Forelimb muscle (tissue), 1 donor: ENCODE results near the gene MTMR3. TPM values are rescaled to one million over a fixed set of nuclear protein-coding genes. Genes with fewer than 3 reads are reported as not detected.
"Not testable (repeated sequence)": the region's sequence is repeated elsewhere in the genome, so short reads cannot be mapped to it uniquely, and the experiment has no call there.

ENCODE experiments used
- DNase-seq: peaks from one replicate; pipeline ENCODE4 v3.0.0-alpha.2; 2013; ENCODE audit warnings: low read depth
- polyA plus RNA-seq: library from polyadenylated mRNA; unstranded; fragments of 120-200 nt; gene quantifications from one replicate; pipeline ENCODE4 v1.2.1, GENCODE V29; 2013; ENCODE audit not compliant: insufficient read length

Gene MTMR3
- polyA plus RNA-seq, 1 donor = 32.6 TPM

GRCh38 chr22:29967461-29967860 is 84.5 kb downstream of the MTMR3 start:
- no peak for DNase-seq

- no peak for DNase-seq
These were observed 88.6 kb downstream of the MTMR3 start for GRCh38 chr22:29971607-29972006.

- DNase-seq = no peak
These were observed 89.1 kb downstream of the MTMR3 start for GRCh38 chr22:29972121-29972520.

GRCh38 chr22:29973269-29973668 is 90.3 kb downstream of the MTMR3 start:
- no peak for DNase-seq

GRCh38 chr22:29973680-29974079 is 90.7 kb downstream of the MTMR3 start:
- DNase-seq = not testable (repeated sequence)

GRCh38 chr22:29975494-29975893 is 92.5 kb downstream of the MTMR3 start:
- DNase-seq = no peak

- no peak for DNase-seq
These were observed 94.1 kb downstream of the MTMR3 start for GRCh38 chr22:29977107-29977506.

GRCh38 chr22:29979777-29980321 is 96.9 kb downstream of the MTMR3 start:
- DNase-seq = no peak

GRCh38 chr22:29983296-29983917 is 100.4 kb downstream of the MTMR3 start:
- no peak for DNase-seq

GRCh38 chr22:29985912-29986311 is 102.9 kb downstream of the MTMR3 start:
- DNase-seq = no peak

GRCh38 chr22:29987137-29987536 is 104.2 kb downstream of the MTMR3 start:
- no peak for DNase-seq

- DNase-seq = no peak
These were observed 105.7 kb downstream of the MTMR3 start for GRCh38 chr22:29988719-29989118.

- DNase-seq = no peak
These were observed 106.5 kb downstream of the MTMR3 start for GRCh38 chr22:29989446-29989845.

- no peak for DNase-seq
These were observed 109.6 kb downstream of the MTMR3 start for GRCh38 chr22:29992341-29993275.

GRCh38 chr22:29994027-29994715 is 111.2 kb downstream of the MTMR3 start:
- DNase-seq = no peak

- no peak for DNase-seq
These were observed 112.0 kb downstream of the MTMR3 start for GRCh38 chr22:29994943-29995342.

- DNase-seq = no peak
These were observed 114.1 kb downstream of the MTMR3 start for GRCh38 chr22:29997107-29997506.

GRCh38 chr22:29997516-29997915 is 114.5 kb downstream of the MTMR3 start:
- DNase-seq = no peak

- no peak for DNase-seq
These were observed 115.8 kb downstream of the MTMR3 start for GRCh38 chr22:29998627-29999384.

GRCh38 chr22:30000566-30000965 is 117.6 kb downstream of the MTMR3 start:
- no peak for DNase-seq

- no peak for DNase-seq
These were observed 118.5 kb downstream of the MTMR3 start for GRCh38 chr22:30001459-30001858.
